HG03045 (cell line): ENCODE data around the gene TMEM69.
"Not testable (repeated sequence)": the region's sequence is repeated elsewhere in the genome, so short reads cannot be mapped to it uniquely, and the experiment has no call there.

Source experiments
- ATAC-seq: cut with Tn5 transposase; IDR thresholded peaks from one replicate; pipeline ENCODE4 v1.9.1; 2021; ENCODE audit warnings: mild to moderate bottlenecking, moderate library complexity; ENCODE audit not compliant: unreplicated experiment

Gene TMEM69

GRCh38 chr1:45730075-45730779 lies 42.2 kb downstream of the TMEM69 start:
- no peak for ATAC-seq

DNA sequence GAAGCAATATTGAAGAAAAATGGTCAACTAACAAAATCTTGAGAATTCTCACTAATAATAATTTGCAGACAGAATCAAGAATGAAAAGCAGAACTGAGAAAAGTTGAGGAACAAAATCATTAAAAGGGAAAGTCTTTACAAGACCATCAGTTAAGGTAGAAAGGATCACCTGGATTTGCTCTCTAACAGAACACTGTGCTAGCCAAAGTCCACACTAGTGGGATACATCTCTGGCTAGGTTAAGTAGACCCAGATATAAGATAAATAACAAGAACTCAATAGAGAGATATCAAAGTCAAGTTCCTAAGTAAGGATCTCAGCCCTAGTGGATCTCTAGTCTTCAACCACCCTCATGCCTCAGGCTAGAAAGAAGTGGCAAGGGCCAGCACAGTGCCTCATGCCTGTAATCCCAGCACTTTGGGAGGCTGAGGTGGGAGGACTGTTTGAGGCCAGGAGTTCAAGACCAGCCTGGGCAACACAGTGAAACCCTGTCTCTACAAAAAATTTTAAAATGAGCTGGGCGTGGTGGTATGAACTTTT lies 42.9 kb downstream of the TMEM69 start:
- no peak for ATAC-seq

DNA sequence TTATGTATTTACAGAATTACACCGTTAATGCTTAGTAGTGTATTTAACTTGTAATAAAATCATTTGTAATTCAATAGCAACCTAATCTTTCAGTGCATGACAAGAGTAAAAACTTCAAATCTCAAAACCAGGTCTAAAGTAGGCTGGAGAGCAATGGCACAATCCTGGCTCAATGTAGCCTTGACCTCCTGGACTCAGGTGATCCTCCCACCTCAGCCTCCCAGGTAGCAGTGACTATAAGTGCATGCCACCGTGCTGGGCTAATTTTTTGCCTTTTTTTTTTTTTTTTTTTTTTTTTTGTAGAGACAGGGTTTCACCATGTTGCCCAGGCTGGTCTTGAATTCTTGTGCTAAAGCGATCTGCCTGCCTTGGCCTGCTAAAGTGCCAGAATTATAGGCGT lies 51.2 kb downstream of the TMEM69 start:
- no peak for ATAC-seq

DNA sequence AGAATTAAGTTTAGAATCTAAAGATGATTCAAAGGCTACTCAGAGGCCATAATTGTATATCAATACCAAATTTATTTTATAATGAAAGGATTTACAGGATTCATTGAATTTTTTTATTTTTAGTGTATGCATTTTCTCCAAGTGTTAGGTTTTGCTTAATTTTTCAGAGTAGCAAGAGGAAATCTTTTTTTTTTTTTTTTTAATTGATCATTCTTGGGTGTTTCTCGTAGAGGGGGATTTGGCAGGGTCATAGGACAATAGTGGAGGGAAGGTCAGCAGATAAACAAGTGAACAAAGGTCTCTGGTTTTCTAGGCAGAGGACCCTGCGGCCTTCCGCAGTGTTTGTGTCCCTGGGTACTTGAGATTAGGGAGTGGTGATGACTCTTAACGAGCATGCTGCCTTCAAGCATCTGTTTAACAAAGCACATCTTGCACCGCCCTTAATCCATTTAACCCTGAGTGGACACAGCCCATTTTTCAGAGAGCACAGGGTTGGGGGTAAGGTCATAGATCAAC lies 51.7 kb downstream of the TMEM69 start:
- not testable (repeated sequence) for ATAC-seq
